GM21825 (cell line): ENCODE results near the gene CARD11.

Source experiments
- ATAC-seq: cut with Tn5 transposase; IDR thresholded peaks from one replicate; pipeline ENCODE4 v1.9.1; 2021; ENCODE audit warnings: mild to moderate bottlenecking, moderate library complexity; ENCODE audit not compliant: unreplicated experiment

Gene CARD11

GRCh38 chr7:2856388-2857169 is 187.1 kb downstream of the CARD11 start:
- no peak for ATAC-seq
